Mononuclear cell (primary cell): ENCODE data around the gene GTF2IRD1. TPM values are rescaled to one million over a fixed set of nuclear protein-coding genes. Genes with fewer than 3 reads are reported as not detected.

ENCODE experiments used
- H3K27me3 ChIP-seq: 2 replicates; pipeline ENCODE4 v1.6.0; 2011; ENCODE audit warnings: low read length, control low read depth; ENCODE audit not compliant: insufficient read depth
- H3K4me1 ChIP-seq: 2 replicates; pipeline ENCODE4 v1.5.1; 2011; ENCODE audit warnings: mild to moderate bottlenecking, low read length, control low read depth; ENCODE audit not compliant: insufficient read depth
- H3K4me3 ChIP-seq: 2 replicates; pipeline ENCODE4 v1.5.1; 2011; ENCODE audit warnings: mild to moderate bottlenecking, low read length, moderate library complexity
- H3K9me3 ChIP-seq: 2 replicates; pipeline ENCODE4 v1.5.1; 2011; ENCODE audit warnings: low read depth, mild to moderate bottlenecking, control low read depth, low read length
- total RNA-seq: library from RNA; depleted of rRNA; stranded (reverse); fragments of >200 nt; gene quantifications from one replicate; pipeline ENCODE4 v1.2.3, GENCODE V29; 2012

GTF2IRD1 gene
- total RNA-seq, 1 donor: 0.21 TPM

GRCh38 chr7:74474271-74474865 lies 20.7 kb downstream of the GTF2IRD1 start:
- H3K4me1 ChIP-seq: no peaks in the 10 kb centered on the region
- H3K4me3 ChIP-seq: no peak overlapping the region
- H3K27me3 ChIP-seq: no peaks in the 10 kb centered on the region
- H3K9me3 ChIP-seq: no peaks in the 10 kb centered on the region

GRCh38 chr7:74475243-74475986 lies 21.7 kb downstream of the GTF2IRD1 start:
- H3K27me3 ChIP-seq: peaks cover 3% of the 10 kb centered on the region
- H3K4me1 ChIP-seq: no peaks in the 10 kb centered on the region
- no peaks in the 10 kb centered on the region for H3K9me3 ChIP-seq
- H3K4me3 ChIP-seq: no peak overlapping the region

DNA sequence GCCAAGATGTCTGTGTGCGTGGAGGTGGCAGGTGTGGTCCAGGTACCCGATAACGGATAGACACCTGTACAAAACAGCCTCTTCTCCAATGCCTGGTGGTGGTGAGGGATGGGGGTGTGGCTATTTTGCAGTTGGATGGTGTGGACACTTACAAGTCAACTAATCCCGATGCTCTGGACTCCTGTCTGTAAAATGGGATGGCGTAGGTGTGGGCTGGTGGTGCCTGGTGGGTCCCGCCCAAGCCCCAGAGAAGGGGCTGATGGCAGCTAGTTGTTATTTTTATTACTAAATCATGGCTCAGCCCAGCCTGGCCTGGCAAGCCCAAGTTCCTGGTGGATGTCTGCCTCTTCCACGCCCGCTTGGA lies 22.3 kb downstream of the GTF2IRD1 start:
- Histone ChIP-seq H3K4me3 (no peak overlapping the region), H3K4me1 (peaks cover 5% of the 10 kb centered on the region), H3K27me3 (peaks cover 3% of the 10 kb centered on the region), H3K9me3 (no peaks in the 10 kb centered on the region)

- Histone ChIP-seq H3K9me3 (no peaks in the 10 kb centered on the region), H3K27me3 (peaks cover 6% of the 10 kb centered on the region), H3K4me1 (peaks cover 5% of the 10 kb centered on the region), H3K4me3 (no peak overlapping the region)
Measured at GRCh38 chr7:74476626-74477025, 22.9 kb downstream of the GTF2IRD1 start.

- Histone ChIP-seq H3K4me3 (no peak overlapping the region), H3K27me3 (peaks cover 6% of the 10 kb centered on the region), H3K4me1 (peaks cover 14% of the 10 kb centered on the region), H3K9me3 (no peaks in the 10 kb centered on the region)
Measured at GRCh38 chr7:74478671-74479065, 25.0 kb downstream of the GTF2IRD1 start.

- H3K9me3 ChIP-seq: no peaks in the 10 kb centered on the region
- H3K4me1 ChIP-seq: peaks cover 14% of the 10 kb centered on the region
- H3K4me3 ChIP-seq: no peak overlapping the region
- peaks cover 6% of the 10 kb centered on the region for H3K27me3 ChIP-seq
Measured at GRCh38 chr7:74479066-74479781, 25.5 kb downstream of the GTF2IRD1 start.

DNA sequence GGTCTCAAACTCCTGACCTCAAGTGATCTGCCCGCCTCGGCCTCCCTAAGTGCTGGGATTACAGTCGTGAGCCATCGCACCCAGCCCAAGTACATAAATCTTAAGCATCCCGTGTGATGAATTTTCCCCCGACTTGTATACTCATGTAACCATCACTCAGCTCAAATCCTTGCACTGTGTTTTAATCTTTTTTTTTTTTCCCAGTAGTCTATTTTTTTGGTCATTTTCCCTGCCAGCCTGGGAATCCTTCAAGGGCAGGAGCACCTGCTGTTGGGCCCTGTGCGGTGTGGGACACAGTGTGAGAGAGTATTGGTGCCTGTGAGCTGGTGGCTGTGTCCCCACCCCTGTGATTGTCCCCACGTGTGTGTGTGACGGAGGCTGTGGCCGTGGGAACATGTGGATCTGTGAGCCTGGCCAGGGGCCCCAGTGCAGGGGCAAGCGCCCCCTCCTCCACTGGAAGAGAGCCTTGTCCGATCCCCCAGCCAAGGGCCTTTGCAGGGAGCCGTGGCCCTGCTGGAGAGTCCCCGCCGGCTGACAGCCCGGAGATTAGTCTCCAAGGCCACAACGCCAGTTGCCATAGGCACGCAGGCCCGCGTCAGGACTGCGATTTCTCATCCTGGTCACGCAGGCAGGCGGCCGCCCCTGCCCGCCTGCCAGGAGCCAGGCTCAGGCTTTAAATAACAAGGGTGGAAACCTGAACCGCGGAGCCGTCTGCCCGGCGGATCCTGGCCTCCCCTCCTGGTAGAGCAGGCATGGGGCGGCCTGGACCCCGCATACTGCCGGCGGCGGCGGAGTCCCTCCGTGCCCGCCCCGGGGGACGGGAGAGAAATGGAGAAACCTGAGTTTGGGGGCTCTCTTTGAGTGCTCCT lies 26.5 kb downstream of the GTF2IRD1 start:
- Histone ChIP-seq H3K9me3 (no peaks in the 10 kb centered on the region), H3K4me3 (no peak overlapping the region), H3K4me1 (peaks cover 14% of the 10 kb centered on the region), H3K27me3 (peaks cover 6% of the 10 kb centered on the region)

DNA sequence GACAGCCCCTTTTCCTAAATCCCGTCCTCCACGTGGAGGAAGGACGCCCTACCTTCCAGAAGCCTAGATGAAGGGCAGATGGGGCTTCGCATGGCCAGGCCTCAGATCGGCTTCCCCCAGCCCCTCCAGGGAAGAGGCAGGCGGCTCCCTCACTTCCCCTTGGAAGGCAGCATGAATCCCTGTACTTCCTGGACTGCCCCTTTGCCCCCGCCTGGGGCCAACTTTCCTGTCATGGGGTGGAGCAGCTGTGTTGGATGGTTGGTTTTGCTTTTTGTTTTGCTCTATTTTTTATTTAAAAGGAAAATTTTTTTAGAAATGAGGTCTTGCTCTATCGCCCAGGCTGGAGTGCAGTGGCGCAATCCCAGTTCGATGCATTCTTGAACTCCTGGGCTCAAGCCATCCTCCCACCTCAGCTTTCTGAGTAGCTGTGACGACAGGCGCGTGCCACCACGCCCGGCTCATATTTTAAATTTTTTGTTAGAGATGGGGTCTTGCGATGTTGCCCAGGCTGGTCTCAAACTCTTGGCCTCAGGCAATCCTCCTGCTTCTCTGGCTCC lies 27.2 kb downstream of the GTF2IRD1 start:
- peaks cover 14% of the 10 kb centered on the region for H3K4me1 ChIP-seq
- H3K4me3 ChIP-seq: no peak overlapping the region
- no peaks in the 10 kb centered on the region for H3K9me3 ChIP-seq
- H3K27me3 ChIP-seq: peaks cover 6% of the 10 kb centered on the region

DNA sequence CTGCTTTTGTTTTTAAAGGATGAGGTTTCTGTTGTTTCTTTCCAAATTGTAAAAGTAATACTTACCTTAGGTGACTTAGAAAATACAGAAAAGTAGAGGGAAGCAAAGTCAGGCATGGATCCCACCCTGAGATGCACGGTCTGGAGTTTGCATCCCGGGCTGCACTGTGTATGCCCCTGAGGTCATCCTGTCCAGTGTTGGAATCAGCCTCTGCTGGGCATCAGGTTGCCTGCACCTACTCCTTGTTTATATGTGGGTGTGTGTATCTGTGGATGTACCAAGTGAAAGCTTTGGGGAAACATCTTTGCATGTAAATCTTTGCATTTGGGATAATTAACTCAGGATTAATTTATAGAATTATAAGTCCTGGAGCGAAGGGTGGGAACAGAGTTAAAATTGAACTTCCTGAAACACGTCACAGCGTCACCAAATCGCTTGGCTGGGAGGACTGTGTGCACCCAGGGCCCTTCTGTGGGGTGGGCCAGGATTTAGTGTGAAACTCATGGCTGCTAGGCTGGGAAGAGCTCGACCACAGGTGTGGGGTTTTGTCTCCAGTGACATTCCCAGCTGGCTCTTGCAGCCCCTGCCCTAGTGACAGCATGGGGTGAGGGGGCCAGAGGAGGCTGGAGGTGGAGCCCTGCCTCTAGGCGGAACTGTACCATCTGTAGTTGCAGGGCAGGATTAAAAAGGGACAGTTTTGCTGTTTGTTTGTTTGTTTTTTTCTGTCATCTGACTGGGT lies 27.9 kb downstream of the GTF2IRD1 start:
- peaks cover 6% of the 10 kb centered on the region for H3K27me3 ChIP-seq
- H3K4me1 ChIP-seq: peaks cover 14% of the 10 kb centered on the region
- H3K4me3 ChIP-seq: no peak overlapping the region
- H3K9me3 ChIP-seq: no peaks in the 10 kb centered on the region

GRCh38 chr7:74482197-74482467 lies 28.4 kb downstream of the GTF2IRD1 start:
- H3K4me3 ChIP-seq: no peak overlapping the region
- H3K27me3 ChIP-seq: peaks cover 6% of the 10 kb centered on the region
- H3K4me1 ChIP-seq: peaks cover 14% of the 10 kb centered on the region
- no peaks in the 10 kb centered on the region for H3K9me3 ChIP-seq

GRCh38 chr7:74482629-74483401 lies 29.1 kb downstream of the GTF2IRD1 start:
- Histone ChIP-seq H3K4me1 (peaks cover 14% of the 10 kb centered on the region), H3K4me3 (no peak overlapping the region), H3K27me3 (peaks cover 6% of the 10 kb centered on the region), H3K9me3 (no peaks in the 10 kb centered on the region)

DNA sequence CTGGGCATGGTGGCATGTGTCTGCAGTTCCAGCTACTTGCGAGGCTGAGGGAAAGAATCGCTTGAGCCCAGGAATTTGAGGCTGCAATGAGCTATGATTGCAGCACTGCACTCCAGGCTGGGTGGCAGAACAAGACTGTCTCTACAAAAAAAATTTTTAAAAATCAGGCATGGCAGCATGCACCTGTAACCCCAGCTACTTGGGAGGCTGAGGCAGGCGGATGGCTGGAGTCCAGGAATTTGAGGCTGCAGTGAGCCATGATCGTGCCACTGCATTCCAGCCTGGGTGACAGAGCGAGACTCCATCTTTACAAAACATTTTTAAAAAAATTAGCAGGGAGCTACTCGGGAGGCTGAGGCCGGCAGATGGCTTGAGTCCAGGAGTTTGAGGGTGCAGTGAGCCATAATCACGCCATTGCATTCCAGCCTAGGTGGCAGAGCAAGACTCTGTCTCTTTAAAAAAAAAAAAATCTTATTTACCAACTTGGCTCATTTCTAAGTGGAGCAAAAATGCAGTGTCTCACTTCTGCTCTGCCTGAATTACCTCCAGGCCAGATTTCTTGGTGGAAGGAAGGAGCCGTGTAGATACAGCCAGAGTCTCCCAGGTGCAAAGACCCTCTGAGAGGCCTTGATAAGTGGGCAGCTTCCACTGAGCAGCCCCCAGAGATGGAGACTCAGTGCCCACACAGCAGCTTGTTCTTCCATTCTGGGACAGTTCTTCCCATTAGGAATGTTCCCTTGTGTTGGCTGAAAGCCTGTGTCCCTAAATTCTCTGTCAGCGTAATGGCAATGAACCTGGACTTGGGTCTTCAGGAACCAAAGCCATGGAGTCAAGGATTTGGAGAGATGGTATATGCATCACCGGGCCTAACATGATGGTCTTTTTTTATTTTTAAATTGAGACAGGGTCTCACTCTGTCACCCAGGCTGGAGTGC lies 30.0 kb downstream of the GTF2IRD1 start:
- Histone ChIP-seq H3K4me1 (peaks cover 14% of the 10 kb centered on the region), H3K9me3 (no peaks in the 10 kb centered on the region), H3K27me3 (peaks cover 6% of the 10 kb centered on the region), H3K4me3 (no peak overlapping the region)

DNA sequence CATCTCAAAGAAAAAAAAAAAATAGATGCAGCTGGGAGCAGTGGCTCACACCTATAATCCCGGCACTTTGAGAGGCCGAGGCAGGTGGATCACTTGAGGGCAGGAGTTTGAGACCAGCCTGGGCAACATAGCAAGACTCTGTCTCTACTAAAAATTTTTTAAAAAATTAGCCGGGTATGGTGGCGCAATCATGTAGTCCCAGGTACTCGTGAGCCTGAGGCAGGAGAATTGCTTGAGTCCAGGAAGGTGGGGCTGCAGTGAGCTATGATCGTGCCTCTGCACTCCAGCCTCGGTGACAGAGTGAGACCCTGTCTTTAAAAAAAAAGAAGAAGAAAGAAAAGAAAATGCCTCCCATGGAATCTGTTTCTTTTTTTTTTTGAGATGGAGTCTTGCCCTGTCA lies 31.9 kb downstream of the GTF2IRD1 start:
- Histone ChIP-seq H3K9me3 (no peaks in the 10 kb centered on the region), H3K4me1 (peaks cover 12% of the 10 kb centered on the region), H3K4me3 (no peak overlapping the region), H3K27me3 (peaks cover 3% of the 10 kb centered on the region)
